GM10266 (cell line): ENCODE results near the gene DCBLD2.

ENCODE experiments used
- DNase-seq: peaks from one replicate; pipeline ENCODE4 v3.0.0; 2012; ENCODE audit errors: extremely low spot score
- TF ChIP-seq, protein P1 (sequence below): IDR thresholded peaks from 2 replicates; pipeline ENCODE4 v1.5.1; 2012; ENCODE audit warnings: mild to moderate bottlenecking, low read depth; ENCODE audit not compliant: control insufficient read depth, insufficient read depth; ENCODE audit errors: missing control alignments

The DCBLD2 gene

GRCh38 chr3:98784042-98784441 lies 117.5 kb downstream of the DCBLD2 start:
- TF ChIP-seq, protein P1, sequence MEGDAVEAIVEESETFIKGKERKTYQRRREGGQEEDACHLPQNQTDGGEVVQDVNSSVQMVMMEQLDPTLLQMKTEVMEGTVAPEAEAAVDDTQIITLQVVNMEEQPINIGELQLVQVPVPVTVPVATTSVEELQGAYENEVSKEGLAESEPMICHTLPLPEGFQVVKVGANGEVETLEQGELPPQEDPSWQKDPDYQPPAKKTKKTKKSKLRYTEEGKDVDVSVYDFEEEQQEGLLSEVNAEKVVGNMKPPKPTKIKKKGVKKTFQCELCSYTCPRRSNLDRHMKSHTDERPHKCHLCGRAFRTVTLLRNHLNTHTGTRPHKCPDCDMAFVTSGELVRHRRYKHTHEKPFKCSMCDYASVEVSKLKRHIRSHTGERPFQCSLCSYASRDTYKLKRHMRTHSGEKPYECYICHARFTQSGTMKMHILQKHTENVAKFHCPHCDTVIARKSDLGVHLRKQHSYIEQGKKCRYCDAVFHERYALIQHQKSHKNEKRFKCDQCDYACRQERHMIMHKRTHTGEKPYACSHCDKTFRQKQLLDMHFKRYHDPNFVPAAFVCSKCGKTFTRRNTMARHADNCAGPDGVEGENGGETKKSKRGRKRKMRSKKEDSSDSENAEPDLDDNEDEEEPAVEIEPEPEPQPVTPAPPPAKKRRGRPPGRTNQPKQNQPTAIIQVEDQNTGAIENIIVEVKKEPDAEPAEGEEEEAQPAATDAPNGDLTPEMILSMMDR: no peak
- no peak for DNase-seq

- DNase-seq: no peak
- TF ChIP-seq, protein P1: no peak
Measured at GRCh38 chr3:98782824-98783500, 118.5 kb downstream of the DCBLD2 start.

- no peak for DNase-seq
- TF ChIP-seq, protein P1: no peak
Measured at GRCh38 chr3:98780343-98780742, 121.2 kb downstream of the DCBLD2 start.

DNA sequence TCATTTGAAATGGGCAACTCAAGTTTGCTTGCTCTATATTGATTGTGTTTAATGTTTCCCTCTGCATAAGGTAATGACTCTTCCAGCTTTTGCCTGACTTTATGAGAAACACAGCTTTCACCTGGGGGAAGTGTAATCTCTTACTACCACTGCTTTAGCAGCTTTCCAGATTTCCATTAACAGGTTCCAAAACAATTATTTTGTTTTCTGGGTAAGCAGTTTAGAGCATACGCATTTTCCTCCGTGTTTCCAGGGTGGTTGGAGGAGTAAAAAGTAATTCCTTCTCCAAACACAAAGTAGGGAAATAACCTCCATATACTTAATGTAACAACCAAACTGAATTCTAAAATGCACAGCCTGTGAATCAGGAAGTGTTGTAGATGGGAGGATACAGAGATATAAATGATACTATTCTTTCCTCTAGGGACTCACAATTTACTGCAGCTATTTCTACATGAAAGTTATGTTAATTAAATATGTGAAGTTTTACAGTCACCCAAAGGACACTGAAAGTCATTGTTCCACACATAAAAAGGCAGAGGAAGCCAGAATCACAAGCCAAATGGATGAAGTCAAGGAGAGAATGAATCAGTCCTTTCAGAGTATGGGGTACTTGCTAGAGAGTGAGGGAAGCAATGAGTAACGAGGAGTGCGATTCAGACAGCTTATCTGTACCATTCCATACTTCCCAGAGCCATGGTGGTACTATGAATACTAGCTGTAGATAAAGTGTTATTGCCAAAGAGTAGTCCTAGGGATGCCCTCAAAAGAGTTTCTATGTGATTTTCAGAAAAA lies 121.8 kb downstream of the DCBLD2 start:
- TF ChIP-seq, protein P1: no peak
- DNase-seq: no peak

DNA sequence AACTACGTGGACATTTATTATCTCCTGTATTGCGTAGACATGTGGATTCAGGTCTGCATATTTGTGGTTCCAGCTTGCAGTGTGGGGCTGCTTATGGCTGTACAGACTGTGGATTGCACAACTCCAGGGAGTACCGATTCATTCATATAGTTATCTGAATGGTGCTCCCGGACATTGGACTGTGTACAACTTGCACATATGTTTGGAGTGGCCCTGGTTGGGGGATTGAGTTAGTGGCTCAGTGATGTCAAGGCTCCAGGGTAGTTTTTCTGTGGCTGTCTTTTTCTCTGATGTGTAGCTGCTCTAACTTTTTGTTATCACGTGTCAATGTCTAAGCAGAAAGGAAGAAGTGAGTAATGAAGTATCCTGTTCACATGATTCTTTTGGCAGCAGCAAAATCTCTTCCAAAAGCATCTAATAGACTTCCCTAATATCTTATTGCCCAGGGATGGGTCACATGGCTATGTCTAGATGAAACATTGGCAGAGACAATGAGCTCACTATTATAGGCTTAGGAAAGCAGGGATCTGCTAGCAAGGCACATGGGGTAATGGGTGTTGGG lies 122.6 kb downstream of the DCBLD2 start:
- no peak for DNase-seq
- TF ChIP-seq, protein P1: no peak

GRCh38 chr3:98778383-98778782 lies 123.1 kb downstream of the DCBLD2 start:
- no peak for DNase-seq
- TF ChIP-seq, protein P1: no peak

GRCh38 chr3:98777801-98778220 lies 123.7 kb downstream of the DCBLD2 start:
- no peak for DNase-seq
- TF ChIP-seq, protein P1: no peak
